HG03097 (cell line): ENCODE results near the gene GALNT4.

Experiments used
- ATAC-seq: cut with Tn5 transposase; IDR thresholded peaks from one replicate; pipeline ENCODE4 v1.9.1; 2021; ENCODE audit not compliant: unreplicated experiment, low FRiP score

GALNT4 gene

DNA sequence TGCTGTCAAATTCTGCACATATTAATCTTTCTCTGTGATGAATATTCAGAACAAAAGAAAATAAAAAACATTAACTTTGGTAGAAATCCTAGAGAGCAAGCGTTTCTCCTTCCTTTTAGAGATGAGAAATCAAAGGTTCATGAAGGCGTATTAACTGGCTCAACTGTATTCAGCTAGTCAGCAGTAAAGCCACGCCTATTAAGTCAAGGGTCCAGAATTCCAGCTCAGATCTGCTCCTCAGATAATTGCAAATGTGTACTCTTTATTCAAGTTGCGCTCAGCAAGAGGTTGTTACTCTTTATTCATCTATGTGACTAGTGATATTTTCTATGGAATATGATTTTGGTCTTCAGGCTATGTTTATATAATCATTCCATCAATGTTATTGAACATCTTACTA lies 14.3 kb upstream of the GALNT4 start:
- no peak for ATAC-seq

DNA sequence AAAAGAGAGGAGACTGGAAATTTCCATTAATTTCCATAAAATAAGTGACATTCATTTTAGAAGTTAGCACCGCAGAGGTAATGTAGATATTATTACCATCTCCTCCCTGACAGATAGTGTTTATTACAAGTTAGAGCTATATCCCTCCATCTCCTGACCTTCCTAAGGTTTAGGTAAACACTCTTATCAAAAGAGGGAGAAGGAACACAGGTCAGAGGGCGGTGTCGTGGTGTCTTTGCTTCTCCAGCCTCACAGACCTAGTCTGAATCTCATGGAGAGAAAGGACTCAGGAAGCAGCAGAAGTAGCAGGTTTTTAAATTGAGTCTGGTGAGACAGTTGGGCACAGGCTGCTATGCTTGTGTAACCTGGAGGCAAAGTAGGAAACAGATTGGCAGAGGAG lies 12.8 kb upstream of the GALNT4 start:
- ATAC-seq, result no peak

DNA sequence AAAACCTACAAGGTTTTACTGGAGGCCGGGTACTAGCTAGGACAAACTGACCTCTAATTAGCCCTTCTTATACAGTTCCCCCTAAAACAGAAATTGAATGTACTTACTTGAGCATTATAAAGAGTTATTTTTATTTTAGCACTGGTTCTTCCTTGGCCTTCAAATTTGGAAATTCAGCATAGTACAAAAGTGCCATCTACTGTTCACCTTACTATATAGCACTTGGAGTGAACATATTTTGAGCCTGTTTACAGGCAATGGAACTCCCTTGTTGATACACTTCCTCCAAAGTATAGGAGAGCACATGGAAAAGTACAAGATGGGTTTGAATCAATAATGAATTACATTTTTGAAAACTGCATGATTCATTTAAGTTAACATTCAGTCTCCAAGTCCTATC lies 5.1 kb upstream of the GALNT4 start:
- no peak for ATAC-seq

- no peak for ATAC-seq
These were observed 3.8 kb upstream of the GALNT4 start for GRCh38 chr12:89528434-89528833.

- ATAC-seq, result peak; percentile 65
These were observed 1.5 kb upstream of the GALNT4 start, which contains the start of gene POC1B for GRCh38 chr12:89525824-89526770. POC1B (minus strand) TSS chr12:89526047; CDS start chr12:89525895, 152 bp downstream.

DNA sequence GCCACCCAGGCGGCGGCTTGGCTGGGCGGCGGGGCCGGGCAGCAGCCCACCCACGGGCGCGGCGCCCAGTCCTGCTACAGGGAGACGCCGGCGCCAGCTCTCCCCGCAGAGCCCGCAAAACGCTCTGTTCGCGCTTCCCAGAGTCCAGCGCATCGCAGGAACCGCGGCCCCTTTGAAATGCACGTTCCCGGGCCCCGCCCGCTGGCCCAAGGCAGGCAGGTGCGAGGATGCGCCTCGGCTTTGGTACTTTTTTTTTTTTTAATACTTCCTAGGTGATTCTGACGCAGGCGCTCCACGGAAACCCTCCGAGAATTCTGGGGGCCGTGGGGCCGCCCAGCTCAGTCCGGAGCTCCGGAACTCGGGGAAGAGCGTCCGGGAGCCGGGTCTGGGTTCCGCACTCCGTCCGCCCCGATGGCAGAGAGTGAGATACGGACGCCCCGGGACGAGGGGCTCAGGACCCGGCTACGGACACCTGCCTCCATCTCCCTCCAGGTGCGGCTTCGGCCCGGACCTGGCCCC lies 768 bp upstream of the GALNT4 start:
- ATAC-seq, result peak; percentile 16

- ATAC-seq, result no peak
These were observed 604 bp downstream of the GALNT4 start for GRCh38 chr12:89523843-89524540.

DNA sequence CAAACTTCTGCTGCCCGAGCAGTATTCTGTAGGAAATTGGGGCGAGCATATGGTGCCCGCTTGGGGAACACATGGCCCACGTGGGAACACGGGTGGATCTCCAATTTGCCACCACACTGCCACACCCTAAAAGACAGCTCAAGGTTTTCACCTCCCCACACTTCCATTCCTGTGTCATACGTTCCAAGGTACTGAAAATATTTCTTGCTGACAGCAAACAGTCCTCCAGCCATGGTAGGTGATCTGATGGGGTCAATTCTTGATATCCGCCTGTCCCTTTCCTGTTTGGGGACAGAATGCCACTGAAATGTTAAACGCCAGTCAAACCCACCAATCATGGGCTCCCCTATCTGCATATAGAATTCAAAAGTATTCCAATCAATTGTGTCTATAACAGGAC lies 1.2 kb downstream of the GALNT4 start:
- no peak for ATAC-seq

DNA sequence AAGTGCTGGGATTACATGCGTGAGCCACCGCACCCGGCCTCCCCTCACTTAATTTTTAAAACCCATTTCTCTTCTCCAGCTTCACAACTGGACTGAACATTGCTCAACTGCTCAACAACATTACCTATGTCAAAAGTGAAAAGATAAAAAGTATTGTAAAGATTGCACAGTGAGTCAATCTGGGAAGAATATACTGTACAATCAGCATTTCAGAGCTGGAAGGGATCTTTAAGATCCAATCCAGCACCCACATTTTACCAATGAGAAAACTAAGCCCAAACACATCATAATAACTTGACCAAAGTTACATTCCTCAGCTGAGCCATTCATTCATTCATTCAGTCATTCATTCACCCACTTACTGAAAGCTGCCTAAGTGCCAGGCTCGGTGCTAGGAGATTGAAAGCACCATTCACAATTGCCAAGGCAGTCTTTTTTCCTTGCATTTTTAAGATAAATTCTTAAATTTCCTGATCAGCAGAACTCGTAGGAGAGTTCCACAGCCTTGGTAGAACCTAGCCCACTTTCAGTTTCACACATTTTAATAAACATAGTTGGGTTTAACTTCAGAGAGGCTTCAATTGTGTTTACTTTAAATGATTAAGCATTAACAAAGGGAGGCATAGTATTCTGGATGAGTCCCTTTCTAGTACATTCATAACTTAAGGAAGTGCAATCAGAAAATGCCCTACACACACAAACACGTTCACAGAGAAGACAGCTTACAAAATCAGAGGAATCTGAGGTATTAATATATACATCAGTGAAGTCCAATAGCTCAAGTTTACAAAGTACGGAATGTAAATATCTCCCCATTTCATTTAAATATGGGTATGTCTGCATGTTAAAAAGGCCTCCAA lies 3.0 kb downstream of the GALNT4 start:
- no peak for ATAC-seq

- ATAC-seq, result no peak
These were observed 6.9 kb downstream of the GALNT4 start for GRCh38 chr12:89517720-89518119.

GRCh38 chr12:89516633-89517032 lies 8.0 kb downstream of the GALNT4 start:
- no peak for ATAC-seq

- ATAC-seq, result peak; percentile 87
These were observed 9.8 kb downstream of the GALNT4 start for GRCh38 chr12:89514751-89515150.

GRCh38 chr12:89513544-89513943 lies 11.1 kb downstream of the GALNT4 start:
- no peak for ATAC-seq

DNA sequence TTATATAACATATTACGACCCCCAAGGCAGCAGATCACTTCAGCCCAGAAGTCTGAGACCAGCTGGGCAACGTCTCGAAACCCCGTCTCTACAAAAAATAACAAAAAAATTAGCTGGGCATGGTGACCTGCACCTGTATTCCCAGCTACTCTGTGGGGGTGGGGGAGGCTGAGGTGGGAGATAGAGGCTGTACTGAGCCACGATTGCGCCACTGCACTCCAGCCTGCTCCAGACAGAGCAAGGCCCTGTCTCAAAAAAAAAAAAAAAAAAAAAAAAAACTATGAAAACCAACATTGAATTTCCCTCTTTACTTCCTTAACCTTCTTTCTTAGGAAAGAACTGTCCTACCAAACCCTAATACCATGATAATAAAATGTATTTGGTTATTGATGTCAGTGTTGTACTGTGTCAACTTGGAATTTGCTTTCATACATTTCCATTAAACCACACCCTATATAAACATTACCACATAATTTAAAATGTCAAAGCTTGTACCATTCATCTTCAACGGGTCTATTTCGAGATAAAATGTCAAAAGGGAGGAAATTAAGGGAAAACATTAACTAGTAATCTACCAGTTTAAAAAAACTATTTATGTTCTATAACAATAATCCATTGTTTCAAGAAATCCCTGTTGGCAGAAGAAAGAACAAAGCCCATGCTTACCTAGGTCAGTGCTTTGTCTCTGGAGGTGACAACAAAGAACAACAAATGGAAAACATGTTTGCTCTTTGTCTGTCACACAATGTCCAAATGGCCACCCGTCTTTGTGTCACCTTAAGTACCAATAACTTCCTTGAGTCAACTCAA lies 17.4 kb downstream of the GALNT4 start:
- ATAC-seq, result no peak

DNA sequence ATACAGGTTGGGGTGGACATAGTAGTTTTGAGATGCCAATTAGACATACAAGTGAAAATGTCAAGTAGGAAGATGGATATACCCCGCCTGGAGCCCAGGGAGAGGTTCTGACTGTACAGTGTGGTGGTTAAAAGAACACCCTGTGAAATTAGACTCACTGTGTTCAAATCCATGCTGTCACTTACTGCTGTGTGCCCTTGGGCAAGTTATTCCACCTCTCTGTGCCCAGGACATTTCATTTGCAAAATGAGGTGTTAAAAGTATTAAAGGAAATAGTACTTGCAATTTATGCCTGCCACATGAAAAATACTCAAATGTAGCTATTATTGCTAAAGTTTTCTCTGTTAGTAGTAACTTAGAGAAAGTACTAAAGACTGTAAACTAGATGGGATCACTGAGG lies 18.5 kb downstream of the GALNT4 start:
- no peak for ATAC-seq

DNA sequence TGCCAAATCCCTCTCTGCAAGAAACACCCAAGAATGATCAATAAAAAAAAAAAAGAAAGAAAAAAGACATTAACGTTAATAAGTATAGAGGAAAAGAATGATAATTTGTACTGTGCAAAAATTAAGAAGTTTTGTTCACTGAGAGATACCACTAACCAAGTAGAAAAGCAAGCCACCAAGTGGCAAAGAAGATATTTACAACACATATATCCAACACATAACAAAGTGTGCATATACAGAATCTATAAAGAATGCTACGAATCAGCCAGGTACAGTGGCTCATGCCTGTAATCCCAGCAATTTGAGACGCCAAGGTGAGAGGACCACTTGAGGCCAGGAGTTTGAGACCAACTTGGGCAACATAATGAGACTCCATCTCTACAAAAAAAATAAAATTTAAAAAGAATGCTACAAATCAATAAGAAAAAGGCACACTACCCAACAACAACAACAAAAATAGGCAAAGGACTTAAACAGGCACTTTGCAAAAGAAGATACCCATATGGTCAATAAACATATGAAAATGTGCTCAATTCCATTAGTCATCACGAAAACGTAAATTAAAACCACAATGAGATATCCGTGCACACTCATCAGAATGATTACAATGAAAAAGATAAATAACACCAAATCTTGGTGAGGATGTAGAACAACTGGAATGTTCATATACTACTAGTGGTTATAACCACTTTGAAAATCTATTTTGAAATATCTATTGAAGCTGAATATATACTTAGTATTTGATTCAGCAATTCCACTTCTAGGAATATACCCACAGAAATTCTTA lies 19.8 kb downstream of the GALNT4 start:
- ATAC-seq, result no peak

DNA sequence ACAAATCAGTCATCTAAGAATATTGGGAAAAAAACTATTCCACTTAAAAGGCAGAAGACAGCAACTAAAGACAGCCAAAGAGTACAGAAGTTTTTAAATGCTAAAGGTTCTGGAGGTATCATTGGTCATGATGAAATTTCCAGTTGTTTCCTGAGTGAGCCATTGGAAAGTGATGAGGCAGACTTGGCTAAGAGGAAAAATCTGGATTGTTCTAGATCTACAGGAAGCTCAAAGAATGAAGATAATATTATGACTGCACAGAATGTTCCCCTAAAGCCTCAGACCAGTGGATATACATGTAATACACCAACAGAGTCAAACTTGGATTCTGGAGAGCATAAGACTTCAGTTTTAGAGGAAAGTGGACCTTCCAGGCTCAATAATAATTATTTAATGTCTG lies 22.8 kb downstream of the GALNT4 start:
- no peak for ATAC-seq

GRCh38 chr12:89499857-89500256 lies 24.7 kb downstream of the GALNT4 start:
- ATAC-seq, result no peak

- ATAC-seq, result no peak
These were observed 27.1 kb downstream of the GALNT4 start for GRCh38 chr12:89497467-89497866.
